ENCODE results near the gene ITGB3BP.
"Not testable (repeated sequence)": the region's sequence is repeated elsewhere in the genome, so short reads cannot be mapped to it uniquely, and the experiment has no call there.

- TF ChIP-seq CTCF (conservative IDR thresholded peaks at IDR 0.05 in 1 of 2, IDR thresholded peaks at IDR 0.05 in 1 of 2; ENCODE audit: low read depth in 1 of 2, low read length in 2 of 2); EZH2 (IDR thresholded peaks at IDR 0.05; ENCODE audit: low read length, missing control alignments): not testable (repeated sequence)
Observed at GRCh38 chr1:63572686-63573085, 49.7 kb upstream of the ITGB3BP start.
